HPDE6-E6E7 (cell line): ENCODE measurements around the gene NEURL1.
A peak's percentile ranks its signal among the peaks of the same experiment; 100 is the strongest.

Experiments
- DNase-seq: peaks from one replicate; pipeline ENCODE4 v3.0.0; 2011; ENCODE audit warnings: missing footprints; ENCODE audit errors: extremely low spot score

NEURL1 gene

DNA sequence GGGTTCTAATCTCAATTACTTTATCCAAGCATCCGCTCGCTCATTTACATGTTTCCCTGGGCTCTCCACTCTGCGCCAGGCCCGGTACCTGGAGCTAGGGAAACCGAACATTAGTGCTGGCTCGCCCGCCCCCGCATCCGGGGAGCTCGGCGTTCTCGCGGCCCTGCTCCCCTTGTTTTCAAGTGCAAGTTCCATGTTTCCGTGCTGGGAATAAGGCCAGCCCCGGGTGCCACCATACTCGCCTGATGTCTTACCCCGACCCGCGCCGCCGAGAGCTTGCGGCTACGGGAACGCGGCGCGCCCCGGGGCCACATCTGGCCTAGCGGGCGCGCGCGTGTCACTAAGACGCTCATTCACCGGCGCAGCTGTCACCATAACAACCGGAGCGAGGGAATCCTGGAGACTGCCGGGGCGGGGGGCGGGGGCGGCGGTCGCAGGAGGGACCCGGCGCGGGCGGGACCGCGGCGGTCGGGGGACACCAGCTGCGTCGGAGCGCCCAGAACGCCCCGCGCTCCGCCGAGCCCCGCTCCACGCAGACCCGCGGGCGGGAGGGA, at the start of gene NEURL1:
Gene NEURL1 (plus strand): TSS at position 344 of the 554 bp plus-strand sequence. CDS start 683 bp downstream, outside the sequence.
- no peak for DNase-seq

- DNase-seq = no peak
Observed at GRCh38 chr10:103444478-103444877, 49.0 kb upstream of the NEURL1 start.

- DNase-seq = no peak
Observed at GRCh38 chr10:103445366-103445765, 48.1 kb upstream of the NEURL1 start.

DNA sequence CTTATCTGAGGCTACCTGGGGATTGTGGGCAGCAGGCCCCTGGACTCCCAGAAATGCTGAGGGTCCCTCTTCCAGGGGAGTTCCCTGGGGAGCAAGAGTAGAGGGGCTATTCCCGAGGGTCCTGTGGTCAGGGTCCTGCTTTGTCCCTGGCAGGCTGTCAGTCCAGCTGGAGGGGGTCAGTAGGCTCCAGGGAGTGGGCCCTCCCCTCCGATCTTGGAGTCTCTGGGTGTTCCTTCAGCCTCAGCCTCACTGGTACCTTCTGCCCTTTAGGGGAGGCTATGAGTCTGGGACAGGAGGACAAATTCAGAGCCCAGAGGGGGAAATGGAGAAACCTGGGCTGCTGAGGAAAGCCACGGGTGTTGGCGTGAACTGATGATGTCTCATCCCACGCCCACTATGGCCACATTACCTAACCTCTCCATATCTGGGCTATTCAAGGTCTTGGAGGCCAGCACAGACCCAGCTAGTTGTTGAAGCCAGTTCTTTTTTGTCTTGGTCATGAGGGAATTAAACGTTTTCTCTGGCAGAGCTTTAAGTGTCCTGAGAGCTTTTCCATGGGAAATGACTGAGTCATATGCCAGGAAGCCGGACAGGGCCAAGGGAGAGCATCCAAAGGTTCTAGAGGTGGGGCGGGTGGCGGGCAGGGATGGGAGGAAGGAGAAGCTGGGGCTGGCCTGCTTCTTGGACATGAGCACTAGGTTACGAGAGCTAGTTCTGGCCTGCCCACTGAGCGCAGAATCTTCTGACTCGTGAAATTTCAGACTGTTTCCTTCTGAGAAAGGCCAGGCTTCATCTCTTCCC, 47.5 kb upstream of the NEURL1 start:
- no peak for DNase-seq

- no peak for DNase-seq
Observed at GRCh38 chr10:103447187-103447586, 46.3 kb upstream of the NEURL1 start.

- peak; percentile 64 for DNase-seq
Observed at GRCh38 chr10:103448746-103449145, 44.8 kb upstream of the NEURL1 start.

DNA sequence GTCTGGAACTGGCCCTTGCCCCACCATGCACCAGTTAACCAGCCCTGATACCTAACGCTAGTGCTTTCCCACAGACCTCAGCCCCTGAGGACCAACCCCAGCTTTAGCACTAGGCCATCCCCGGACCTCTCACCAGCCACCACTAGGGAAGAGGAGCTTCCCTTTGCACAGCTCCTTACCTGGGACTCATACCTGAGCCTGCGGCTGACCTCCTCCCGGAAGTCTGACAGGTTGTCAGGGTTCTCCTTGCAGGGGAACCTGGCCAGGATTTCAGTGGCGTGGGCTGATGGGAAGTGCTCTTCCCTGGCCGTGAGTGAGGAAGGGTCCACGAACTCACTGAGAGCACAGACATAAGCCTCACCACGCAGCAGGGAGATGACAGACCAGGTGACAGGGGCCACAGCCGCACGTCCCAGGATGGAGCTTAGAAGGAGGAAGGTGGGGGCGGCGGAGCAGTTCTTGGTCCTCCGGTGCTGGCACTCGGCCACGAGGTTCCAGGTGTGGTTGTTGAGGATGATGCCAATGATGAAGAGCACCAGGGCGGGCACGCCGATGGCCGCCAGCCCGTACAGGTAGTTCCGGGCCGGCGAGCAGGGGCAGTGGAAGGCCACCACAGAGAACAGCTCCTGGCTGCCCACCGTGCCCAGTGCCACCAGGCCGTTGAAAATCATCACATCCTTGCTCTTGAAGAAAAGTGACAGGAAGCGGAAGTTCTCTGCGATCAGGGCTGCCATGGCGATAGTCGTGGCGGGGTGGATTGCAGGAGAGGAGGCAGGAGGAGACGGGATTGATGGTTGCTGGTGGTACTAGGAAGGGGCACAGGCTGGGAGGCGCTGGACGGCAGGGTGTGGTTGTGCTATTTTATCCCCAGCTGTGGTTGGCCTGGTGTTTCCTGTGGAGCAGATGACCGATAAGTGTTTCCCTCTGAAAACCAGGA, 44.0 kb upstream of the NEURL1 start:
- no peak for DNase-seq

DNA sequence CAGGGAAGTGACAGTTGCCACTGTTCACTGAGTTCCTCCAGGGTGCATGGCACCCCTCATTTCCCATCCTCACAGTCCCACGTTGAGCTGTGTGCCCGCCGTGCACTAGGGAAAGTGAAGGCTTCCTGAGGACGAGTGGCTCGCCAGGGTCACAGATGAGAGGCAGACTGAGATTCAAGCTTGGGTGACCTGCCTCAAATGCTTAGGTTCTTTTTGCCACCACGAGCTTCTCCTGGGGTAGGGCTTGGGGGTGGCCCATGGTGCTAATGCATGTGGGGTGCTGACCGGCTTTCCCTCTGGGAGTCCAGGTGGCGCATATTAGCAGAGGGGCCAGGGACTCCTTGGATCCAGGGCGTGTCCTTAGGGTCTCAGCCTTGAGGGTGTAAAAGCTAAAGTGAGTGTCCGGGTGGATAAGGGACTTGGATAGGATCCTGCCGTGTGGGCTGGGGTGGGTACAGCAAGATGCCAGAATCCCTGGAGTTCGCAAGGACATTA, 43.3 kb upstream of the NEURL1 start:
- DNase-seq = no peak

DNA sequence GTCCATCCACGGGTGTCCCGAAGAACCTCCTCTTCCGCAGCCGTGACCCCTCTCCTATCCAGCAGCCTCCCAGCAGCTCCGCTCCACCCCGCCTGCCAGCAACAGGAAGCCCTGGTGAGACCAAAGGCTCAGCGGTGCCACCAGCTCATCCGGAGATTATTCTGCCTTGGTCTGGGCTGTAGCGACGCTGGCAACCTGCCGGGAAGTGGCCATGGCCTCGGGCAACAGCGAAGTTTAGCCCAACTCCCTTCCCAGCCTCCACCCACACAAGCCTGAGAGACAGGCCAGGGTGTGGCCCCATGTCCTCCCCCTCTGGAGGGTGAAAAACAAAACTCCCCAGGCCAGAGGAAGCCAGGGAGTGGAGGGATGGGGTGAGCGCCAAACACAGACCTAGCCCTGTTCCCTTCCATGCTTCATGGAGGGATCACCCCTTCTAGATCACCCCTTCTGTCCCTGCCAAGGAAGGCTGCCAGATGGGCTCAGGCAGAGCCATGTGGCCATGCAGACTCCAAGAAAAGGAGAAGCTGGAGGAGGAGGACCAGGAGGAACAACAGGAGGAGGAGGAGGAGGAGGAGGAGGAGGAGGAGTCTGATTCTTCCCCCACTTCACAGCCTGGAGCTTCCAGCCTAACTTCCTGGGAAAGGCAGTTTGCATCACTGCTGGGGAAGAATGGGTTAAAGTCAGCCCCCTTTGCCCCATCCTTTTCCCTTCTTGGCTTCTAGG, 42.3 kb upstream of the NEURL1 start:
- DNase-seq = peak; percentile 53

DNA sequence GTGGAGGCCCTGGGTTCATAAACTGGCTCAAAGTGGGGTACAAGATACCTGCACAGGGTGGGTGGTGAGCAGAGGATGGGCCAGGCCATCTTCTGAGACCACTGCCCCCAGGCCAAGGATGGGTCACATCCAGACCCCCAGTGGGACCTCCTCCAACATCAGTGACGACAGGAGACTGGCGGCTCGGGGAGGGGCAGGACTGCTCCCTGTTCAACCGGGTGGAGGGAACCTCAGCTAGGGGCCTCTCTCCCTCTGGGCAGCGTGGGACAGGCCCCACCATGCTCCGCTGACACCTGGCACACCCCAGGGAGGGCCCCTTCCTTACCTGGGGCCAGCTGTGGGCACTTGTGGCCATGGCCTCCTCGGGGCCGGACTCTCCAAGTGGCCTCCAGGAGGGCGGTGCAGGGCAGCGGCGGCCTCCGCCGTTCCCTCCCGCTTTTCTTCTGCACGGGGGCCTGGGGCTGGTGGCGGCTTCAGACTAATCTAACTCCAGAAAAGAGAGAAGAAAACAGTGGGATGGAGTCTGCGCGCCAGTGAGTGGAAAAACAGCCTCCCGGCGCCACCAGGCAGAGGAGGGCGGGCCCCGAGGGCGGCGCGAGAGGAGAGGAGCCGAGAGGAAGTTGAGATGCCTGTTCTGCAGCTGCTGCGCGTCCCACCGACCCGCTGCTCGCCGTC, 41.5 kb upstream of the NEURL1 start, which contains the start of gene CALHM2:
Gene CALHM2 (minus strand): TSS at position 540 of the 675 bp plus-strand sequence. CDS start 2,429 bp downstream, outside the sequence.
- DNase-seq = peak; percentile 53

DNA sequence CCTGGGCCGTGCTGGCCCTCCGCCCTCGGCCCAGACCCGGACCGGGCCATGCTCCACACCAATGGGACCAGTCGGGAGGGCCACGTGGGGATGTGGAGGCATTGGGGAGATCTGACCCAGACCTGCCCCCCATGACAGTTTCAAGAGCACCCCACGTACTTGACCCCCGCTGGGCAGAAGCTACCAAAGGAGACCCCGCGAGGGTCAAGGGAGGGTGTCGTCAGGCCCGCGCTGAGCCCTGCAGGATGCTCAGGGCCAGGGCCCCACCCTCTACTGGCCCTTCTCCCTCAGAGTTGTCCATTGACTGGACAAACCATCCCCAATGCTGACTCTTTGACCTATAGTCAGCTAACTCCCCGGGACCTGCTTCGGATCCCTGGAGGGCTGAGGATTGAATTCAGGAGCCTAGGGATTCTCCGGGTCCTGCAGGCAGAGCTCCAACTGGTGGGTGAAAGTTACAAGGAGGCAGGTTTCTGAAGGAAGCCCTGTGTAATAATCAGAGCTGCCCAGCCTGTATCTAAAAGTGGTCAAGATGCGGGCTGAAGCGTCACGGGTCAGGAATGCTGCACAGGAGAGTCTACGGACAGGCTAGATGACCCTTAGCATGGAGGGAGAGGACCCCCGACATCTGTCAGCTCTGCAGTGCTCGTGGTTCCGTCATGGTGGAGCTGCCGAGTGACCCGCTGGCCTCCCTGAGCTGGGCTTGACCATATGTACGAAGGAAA, 40.8 kb upstream of the NEURL1 start:
- no peak for DNase-seq

- DNase-seq = no peak
Observed at GRCh38 chr10:103454026-103454425, 39.5 kb upstream of the NEURL1 start.

DNA sequence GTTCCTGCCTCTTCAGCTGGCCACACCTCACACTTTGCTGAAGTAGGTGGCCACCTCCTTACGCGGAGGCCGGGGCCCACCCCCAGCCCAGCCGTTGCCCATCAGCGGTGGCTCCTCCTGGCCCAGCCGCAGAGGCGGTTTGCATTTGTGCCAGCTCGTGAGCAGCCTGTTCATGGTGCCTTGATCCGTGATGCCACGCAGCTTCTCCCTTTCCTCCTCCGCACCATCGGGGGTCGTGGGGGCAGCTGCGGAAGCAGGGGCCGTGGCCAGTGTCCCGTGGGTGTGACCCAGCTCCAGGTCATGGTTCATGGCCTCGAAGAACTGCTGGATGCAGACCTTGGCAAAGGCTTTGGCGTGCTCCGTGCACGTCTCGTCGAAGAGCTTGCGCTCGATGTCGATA, 38.3 kb upstream of the NEURL1 start:
- no peak for DNase-seq

DNA sequence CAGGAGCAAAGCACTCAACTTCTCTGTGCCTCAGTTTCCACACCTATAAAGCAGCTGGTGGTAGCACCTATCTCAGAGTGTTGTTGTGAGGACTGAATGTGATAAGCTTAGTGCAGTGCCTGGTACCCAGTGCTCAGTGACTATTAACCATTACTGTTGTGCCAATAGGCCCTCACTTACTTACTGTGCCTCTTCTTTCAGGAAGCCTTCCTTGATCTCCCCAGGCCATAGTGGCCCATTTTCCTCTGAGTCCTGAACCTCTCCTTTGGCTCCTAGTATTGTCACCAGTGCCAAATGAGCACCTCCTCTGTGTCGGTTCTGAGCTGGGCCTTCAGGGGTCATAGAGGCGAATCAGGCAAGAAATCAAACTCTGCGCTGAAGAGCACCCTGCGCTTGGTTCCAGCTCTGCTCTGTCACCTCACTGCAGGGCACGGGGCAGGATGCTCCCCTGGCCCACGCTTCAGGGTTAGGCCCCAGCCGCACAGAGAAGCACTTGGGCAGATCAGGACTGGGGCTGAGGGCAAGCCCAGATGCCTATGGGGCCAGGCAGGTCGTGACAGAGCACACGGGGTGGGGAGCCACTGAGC, 37.3 kb upstream of the NEURL1 start:
- no peak for DNase-seq

DNA sequence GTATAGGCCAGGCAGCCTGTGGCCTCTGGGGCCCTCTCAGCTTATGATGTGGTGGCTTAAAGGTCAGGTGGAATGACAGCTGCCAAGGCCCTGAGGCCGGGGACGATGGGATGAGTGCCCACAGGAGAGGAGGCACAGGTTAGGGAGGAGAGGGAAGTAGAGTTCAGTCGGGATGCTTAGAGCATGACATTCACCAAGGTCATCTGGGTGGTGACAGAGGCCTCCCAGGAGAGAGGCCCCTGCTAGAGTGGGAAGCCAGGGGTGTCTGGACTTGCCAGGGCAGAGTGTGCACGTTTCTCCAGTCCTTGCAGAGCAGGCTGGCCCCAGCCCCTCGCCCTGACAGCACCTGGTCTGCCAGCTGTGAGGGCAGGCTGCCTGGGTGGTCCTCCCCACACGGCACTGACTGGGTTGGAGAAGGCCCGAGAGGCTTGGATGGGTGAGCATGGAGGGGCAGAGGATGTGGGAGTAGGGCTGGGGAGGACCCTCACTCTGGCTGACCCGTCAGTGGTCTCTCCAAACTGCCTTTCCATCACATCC, 36.3 kb upstream of the NEURL1 start:
- DNase-seq = no peak

- DNase-seq = no peak
Observed at GRCh38 chr10:103457896-103458583, 35.5 kb upstream of the NEURL1 start.

- DNase-seq = no peak
Observed at GRCh38 chr10:103458720-103459119, 34.8 kb upstream of the NEURL1 start, which contains the start of gene CALHM1. Gene CALHM1 (minus strand): TSS chr10:103458900. CDS start chr10:103458751, 149 bp downstream.

DNA sequence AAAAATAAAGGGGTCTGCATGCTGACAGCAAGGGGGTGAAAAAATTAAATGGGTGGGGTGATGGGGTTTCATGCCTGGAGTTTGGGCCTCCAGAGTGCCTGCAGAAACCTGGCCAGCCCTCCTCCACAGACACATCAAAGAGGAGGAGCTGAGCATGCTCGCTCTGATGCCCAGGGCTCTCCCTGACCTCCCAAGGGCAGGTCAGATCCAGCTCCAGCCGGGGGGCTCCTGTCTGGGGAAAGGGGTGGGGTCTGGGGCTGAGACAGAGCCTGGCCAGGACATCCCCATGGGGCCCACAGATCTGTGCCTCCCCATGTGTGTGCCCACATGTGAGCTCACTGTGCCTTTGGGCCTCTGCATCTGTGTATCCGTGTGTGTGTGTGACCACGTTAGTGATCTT, 33.9 kb upstream of the NEURL1 start:
- no peak for DNase-seq

- no peak for DNase-seq
Observed at GRCh38 chr10:103463499-103463898, 30.0 kb upstream of the NEURL1 start.
